Activated B cell treated with CpG ODN at 0.5 μM for 24 hours (primary cell): Measurements from ENCODE around the gene TNFAIP2. TPM values are rescaled to one million over a fixed set of nuclear protein-coding genes. Genes with fewer than 3 reads are reported as not detected.

Source experiments
- ATAC-seq: fragments of 200-7000 bp; cut with Tn5 transposase; one replicate; pipeline ENCODE4 v1.10.0; 2021; ENCODE audit warnings: low read depth, mild to moderate bottlenecking, moderate library complexity
- CTCF ChIA-PET: fragments of 350-600 bp; sonication (Branson Sonifier 250); formaldehyde crosslinking; loops from one replicate; lab custom pipeline; 2021; ENCODE audit warnings: antibody characterized with exemption; lab: Charles Lee
- POLR2A ChIA-PET: fragments of 350-600 bp; sonication (Branson Sonifier 250); formaldehyde crosslinking; loops from one replicate; lab custom pipeline; 2021; ENCODE audit warnings: antibody characterized with exemption; lab: Charles Lee
- DNase-seq: peaks from one replicate; pipeline ENCODE4 v3.0.0; 2022
- H3K27ac Mint-ChIP-seq: one replicate; pipeline ENCODE4 v1.8.0; 2020; ENCODE audit warnings: mixed read lengths
- H3K27me3 Mint-ChIP-seq: one replicate; pipeline ENCODE4 v1.8.0; 2021; ENCODE audit warnings: mixed read lengths
- H3K36me3 Mint-ChIP-seq: one replicate; pipeline ENCODE4 v1.8.0; 2021; ENCODE audit warnings: low read depth, mixed read lengths
- H3K4me1 Mint-ChIP-seq: one replicate; pipeline ENCODE4 v1.8.0; 2021; ENCODE audit warnings: mixed read lengths
- H3K4me3 Mint-ChIP-seq: one replicate; pipeline ENCODE4 v1.8.0; 2020; ENCODE audit warnings: mild to moderate bottlenecking, mixed read lengths
- H3K9me3 Mint-ChIP-seq: one replicate; pipeline ENCODE4 v1.8.0; 2020; ENCODE audit warnings: mixed read lengths
- intact Hi-C: fragments of 100-400 bp; cut with micrococcal nuclease; formaldehyde crosslinking; loops from one replicate; pipeline ENCODE4 v1.15.1; 2024
- total RNA-seq: library from RNA; stranded (reverse); gene quantifications from 2 replicates; pipeline ENCODE4 v1.2.3, GENCODE V29; 2022
- TF ChIP-seq, protein P1 (sequence below): fragments of 200-600 bp; IDR thresholded peaks from one replicate; pipeline ENCODE4 v1.8.0; 2022; ENCODE audit warnings: antibody characterized with exemption, mild to moderate bottlenecking

Gene TNFAIP2
- total RNA-seq, 1 donor from 2014 or later = 4.1 TPM

DNA sequence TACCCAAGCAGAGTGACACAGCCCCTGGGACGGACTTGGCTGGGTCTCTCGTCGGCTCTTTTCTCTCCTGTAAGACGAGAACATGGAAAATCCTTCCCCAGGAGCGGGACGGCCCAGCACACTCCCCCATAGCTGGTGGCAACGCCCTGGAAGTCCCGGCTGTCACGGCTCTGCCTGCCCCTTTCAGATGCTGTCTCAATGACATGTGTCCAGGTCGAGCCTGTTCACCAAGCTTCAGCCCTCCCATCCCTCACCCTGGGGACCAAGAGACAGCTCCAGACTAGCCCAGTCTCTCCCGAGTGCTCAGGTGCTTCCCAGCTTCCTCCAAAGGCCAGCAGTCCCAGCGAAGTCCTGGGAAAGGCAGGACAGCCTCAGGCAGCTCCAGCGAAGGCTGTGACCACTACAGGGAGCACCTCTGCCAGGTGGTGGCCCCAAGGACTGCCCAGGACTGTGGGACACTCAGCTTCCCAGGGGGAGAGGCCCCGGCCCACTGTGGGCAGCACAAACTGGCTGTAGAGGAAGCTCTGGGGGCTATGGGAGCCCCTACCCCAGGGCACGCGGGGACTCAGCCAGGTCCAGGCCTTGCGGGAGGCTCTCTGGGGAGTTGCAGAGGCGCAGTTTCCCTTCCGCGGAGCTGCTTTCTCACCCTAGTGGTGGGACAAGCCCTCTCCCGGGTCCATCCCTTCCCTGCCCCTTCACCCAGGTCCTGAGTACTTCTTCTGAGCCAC lies 33.6 kb downstream of the TNFAIP2 start:
- DNase-seq (no peak), ATAC-seq (no peak)
- Mint-ChIP-seq H3K27ac (no peak overlapping the region), H3K4me1 (no peaks in the 10 kb centered on the region), H3K9me3 (no peaks in the 10 kb centered on the region), H3K4me3 (no peak overlapping the region), H3K27me3 (peaks cover 9% of the 10 kb centered on the region), H3K36me3 (no peaks in the 10 kb centered on the region)
- TF ChIP-seq, protein P1, sequence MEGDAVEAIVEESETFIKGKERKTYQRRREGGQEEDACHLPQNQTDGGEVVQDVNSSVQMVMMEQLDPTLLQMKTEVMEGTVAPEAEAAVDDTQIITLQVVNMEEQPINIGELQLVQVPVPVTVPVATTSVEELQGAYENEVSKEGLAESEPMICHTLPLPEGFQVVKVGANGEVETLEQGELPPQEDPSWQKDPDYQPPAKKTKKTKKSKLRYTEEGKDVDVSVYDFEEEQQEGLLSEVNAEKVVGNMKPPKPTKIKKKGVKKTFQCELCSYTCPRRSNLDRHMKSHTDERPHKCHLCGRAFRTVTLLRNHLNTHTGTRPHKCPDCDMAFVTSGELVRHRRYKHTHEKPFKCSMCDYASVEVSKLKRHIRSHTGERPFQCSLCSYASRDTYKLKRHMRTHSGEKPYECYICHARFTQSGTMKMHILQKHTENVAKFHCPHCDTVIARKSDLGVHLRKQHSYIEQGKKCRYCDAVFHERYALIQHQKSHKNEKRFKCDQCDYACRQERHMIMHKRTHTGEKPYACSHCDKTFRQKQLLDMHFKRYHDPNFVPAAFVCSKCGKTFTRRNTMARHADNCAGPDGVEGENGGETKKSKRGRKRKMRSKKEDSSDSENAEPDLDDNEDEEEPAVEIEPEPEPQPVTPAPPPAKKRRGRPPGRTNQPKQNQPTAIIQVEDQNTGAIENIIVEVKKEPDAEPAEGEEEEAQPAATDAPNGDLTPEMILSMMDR = no peak
- ChIA-PET POLR2A (no interaction called here), CTCF (interaction anchor here (0.8 kb wide), 1 partner anchor 15 kb away, joined by 3 read pairs; no protein-coding TSS in a partner anchor)
- intact Hi-C loops = no loop called here

- TF ChIP-seq, protein P1 = no peak
- no peak for DNase-seq
- Mint-ChIP-seq H3K27me3 (peaks cover 14% of the 10 kb centered on the region), H3K4me3 (no peak overlapping the region), H3K36me3 (no peaks in the 10 kb centered on the region), H3K27ac (no peak overlapping the region), H3K4me1 (no peaks in the 10 kb centered on the region), H3K9me3 (no peaks in the 10 kb centered on the region)
- intact Hi-C loops = no loop called here
- ATAC-seq = no peak
- POLR2A ChIA-PET = no interaction called here
- CTCF ChIA-PET = no interaction called here
Observed at GRCh38 chr14:103157969-103158368, 34.7 kb downstream of the TNFAIP2 start.

GRCh38 chr14:103158688-103159087 lies 35.4 kb downstream of the TNFAIP2 start:
- TF ChIP-seq, protein P1 = no peak
- no peak overlapping the region for H3K27ac Mint-ChIP-seq
- no peak overlapping the region for H3K4me3 Mint-ChIP-seq
- H3K36me3 Mint-ChIP-seq = no peaks in the 10 kb centered on the region
- DNase-seq = no peak
- peaks cover 16% of the 10 kb centered on the region for H3K27me3 Mint-ChIP-seq
- CTCF ChIA-PET = interaction anchor here (0.7 kb wide), 1 partner anchor 822 kb away, joined by 3 read pairs; no protein-coding TSS in a partner anchor
- POLR2A ChIA-PET = interaction anchor here (0.6 kb wide), 1 partner anchor 10 kb away, joined by 3 read pairs; no protein-coding TSS in a partner anchor
- no peak for ATAC-seq
- H3K4me1 Mint-ChIP-seq = no peaks in the 10 kb centered on the region
- H3K9me3 Mint-ChIP-seq = no peaks in the 10 kb centered on the region
- intact Hi-C loops = no loop called here

GRCh38 chr14:103160321-103161053 lies 37.2 kb downstream of the TNFAIP2 start:
- ChIA-PET CTCF (no interaction called here), POLR2A (no interaction called here)
- no peaks in the 10 kb centered on the region for H3K9me3 Mint-ChIP-seq
- no peak overlapping the region for H3K4me3 Mint-ChIP-seq
- peaks cover 28% of the 10 kb centered on the region for H3K27me3 Mint-ChIP-seq
- H3K4me1 Mint-ChIP-seq = no peaks in the 10 kb centered on the region
- no peak for DNase-seq
- intact Hi-C loops = no loop called here
- no peaks in the 10 kb centered on the region for H3K36me3 Mint-ChIP-seq
- no peak overlapping the region for H3K27ac Mint-ChIP-seq
- TF ChIP-seq, protein P1 = no peak
- no peak for ATAC-seq

- TF ChIP-seq, protein P1 = no peak
- no peak overlapping the region for H3K4me3 Mint-ChIP-seq
- intact Hi-C loops = no loop called here
- DNase-seq (no peak), ATAC-seq (no peak)
- ChIA-PET POLR2A (no interaction called here), CTCF (no interaction called here)
- no peak overlapping the region for H3K27ac Mint-ChIP-seq
- no peaks in the 10 kb centered on the region for H3K9me3 Mint-ChIP-seq
- no peaks in the 10 kb centered on the region for H3K36me3 Mint-ChIP-seq
- H3K27me3 Mint-ChIP-seq = peaks cover 31% of the 10 kb centered on the region
- H3K4me1 Mint-ChIP-seq = no peaks in the 10 kb centered on the region
Observed at GRCh38 chr14:103161054-103161397, 37.8 kb downstream of the TNFAIP2 start.
